ENCODE measurements around the gene VSIG1. TPM values are rescaled to one million over a fixed set of nuclear protein-coding genes. Genes with fewer than 3 reads are reported as not detected.
A peak's percentile ranks its signal among the peaks of the same experiment; 100 is the strongest.

The VSIG1 gene
- 1 to 10 TPM in 2 of 8 experiments, under 1 TPM in 3, not detected in 3; 0.21 to 4.5 (median 0.63) TPM for total RNA-seq

- 48 to 100% (median 74%) methylated on average over 1 to 10 of the region's 10 CpGs; no CpG with 5 or more reads in 5 of the 10 experiments for WGBS, 10 experiments
- ATAC-seq (replicated peaks in 6 of 8), result no peak
- H3K27ac ChIP-seq, result no peak within 1 kb of the TSS
- H3K4me3 ChIP-seq, result no peak within 1 kb of the TSS
- in situ Hi-C loops (cut with MboI; ENCODE audit: low pct_unique_long_range_greater_than_20kb in 2 of 9, low sequenced_read_pairs in 9 of 9, unreplicated experiment in 9 of 9), result no loop called here
- H3K4me1 ChIP-seq (replicated peaks in 1 of 2), result no peaks in the 10 kb centered on the region
Observed at GRCh38 chrX:108044554-108045256, at the start of gene VSIG1. Gene VSIG1 (plus strand): TSS chrX:108045065. CDS start chrX:108045131, 66 bp downstream.

- 0 to 8% methylated on average over 1 to 2 of the region's 6 CpGs; no CpG with 5 or more reads in 8 of the 10 experiments for WGBS, 10 experiments
Observed at GRCh38 chrX:107996124-107996523, 48.7 kb upstream of the VSIG1 start.

DNA sequence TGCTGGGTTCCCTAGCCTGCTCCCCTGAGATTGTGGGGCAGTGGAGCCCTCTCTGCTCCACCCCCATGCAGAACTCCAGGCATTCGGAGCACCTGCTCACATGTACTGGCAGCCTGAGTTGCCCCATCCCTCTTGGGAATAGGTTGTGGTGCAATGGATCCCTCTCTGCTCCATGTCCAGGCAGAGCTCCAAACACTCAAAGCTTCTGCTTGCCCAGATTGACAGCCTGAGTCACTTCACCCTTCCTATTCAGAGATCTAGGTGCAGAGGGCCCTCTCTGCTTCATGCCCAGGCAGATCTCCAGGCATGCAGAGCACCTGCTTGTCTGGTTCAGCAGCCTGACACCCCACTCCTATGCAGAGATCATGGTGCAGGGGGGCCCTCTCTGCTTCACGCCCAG lies 44.1 kb upstream of the VSIG1 start:
- WGBS, 10 experiments, result 40% methylated on average over 1 of the region's 2 CpGs; no CpG with 5 or more reads in 9 of the 10 experiments
- Histone ChIP-seq H3K4me1 (replicated peaks in 1 of 2) (no peaks in the 10 kb centered on the region), H3K4me3 (no peak overlapping the region), H3K27ac (no peak overlapping the region)
- ATAC-seq (replicated peaks in 6 of 8), result peak in 1 of 8 experiments; percentile 13
- in situ Hi-C loops (cut with MboI; ENCODE audit: low pct_unique_long_range_greater_than_20kb in 2 of 9, low sequenced_read_pairs in 9 of 9, unreplicated experiment in 9 of 9), result no loop called here

More at GRCh38 chrX:107996124-107996523, 48.7 kb upstream of the VSIG1 start:
- Histone ChIP-seq H3K4me1 (replicated peaks in 1 of 2) (no peaks in the 10 kb centered on the region), H3K4me3 (no peak overlapping the region), H3K27ac (no peak overlapping the region)
- in situ Hi-C loops (cut with MboI; ENCODE audit: low pct_unique_long_range_greater_than_20kb in 2 of 9, low sequenced_read_pairs in 9 of 9, unreplicated experiment in 9 of 9), result no loop called here
- ATAC-seq (replicated peaks in 6 of 8), result no peak

- Histone ChIP-seq H3K4me1 (replicated peaks in 1 of 2) (no peaks in the 10 kb centered on the region), H3K27ac (no peak overlapping the region), H3K4me3 (no peak overlapping the region)
- WGBS, 10 experiments, result 0 to 63% (median 32%) methylated on average over 2 to 5 of the region's 11 CpGs; no CpG with 5 or more reads in 4 of the 10 experiments
- in situ Hi-C loops (cut with MboI; ENCODE audit: low pct_unique_long_range_greater_than_20kb in 2 of 9, low sequenced_read_pairs in 9 of 9, unreplicated experiment in 9 of 9), result no loop called here
- ATAC-seq (replicated peaks in 6 of 8), result peak in 3 of 8 experiments; percentile 95 to 100 (median 98)
Observed at GRCh38 chrX:108001218-108001814, 43.5 kb upstream of the VSIG1 start.

- Histone ChIP-seq H3K4me1 (replicated peaks in 1 of 2) (no peaks in the 10 kb centered on the region), H3K27ac (no peak overlapping the region), H3K4me3 (no peak overlapping the region)
- WGBS, 10 experiments, result 20 to 100% (median 65%) methylated on average over 1 to 2 of the region's 4 CpGs; no CpG with 5 or more reads in 6 of the 10 experiments
- in situ Hi-C loops (cut with MboI; ENCODE audit: low pct_unique_long_range_greater_than_20kb in 2 of 9, low sequenced_read_pairs in 9 of 9, unreplicated experiment in 9 of 9), result no loop called here
- ATAC-seq (replicated peaks in 6 of 8), result no peak
Observed at GRCh38 chrX:108018656-108019381, 26.0 kb upstream of the VSIG1 start.

GRCh38 chrX:108019382-108019875 lies 25.4 kb upstream of the VSIG1 start:
- H3K27ac ChIP-seq, result no peak overlapping the region
- ATAC-seq (replicated peaks in 6 of 8), result no peak
- no peaks in the 10 kb centered on the region for H3K4me1 ChIP-seq (replicated peaks in 1 of 2)
- in situ Hi-C loops (cut with MboI; ENCODE audit: low pct_unique_long_range_greater_than_20kb in 2 of 9, low sequenced_read_pairs in 9 of 9, unreplicated experiment in 9 of 9), result no loop called here
- H3K4me3 ChIP-seq, result no peak overlapping the region
- WGBS, 10 experiments, result 17 to 70% methylated on average over 1 to 2 of the region's 3 CpGs; no CpG with 5 or more reads in 8 of the 10 experiments

GRCh38 chrX:108020631-108021030 lies 24.2 kb upstream of the VSIG1 start:
- in situ Hi-C loops (cut with MboI; ENCODE audit: low pct_unique_long_range_greater_than_20kb in 2 of 9, low sequenced_read_pairs in 9 of 9, unreplicated experiment in 9 of 9), result no loop called here
- no peak for ATAC-seq (replicated peaks in 6 of 8)
- Histone ChIP-seq H3K4me3 (no peak overlapping the region), H3K27ac (no peak overlapping the region), H3K4me1 (replicated peaks in 1 of 2) (no peaks in the 10 kb centered on the region)
- WGBS, 10 experiments, result 0 to 12% methylated on average over 1 to 2 of the region's 2 CpGs; no CpG with 5 or more reads in 8 of the 10 experiments

- H3K27ac ChIP-seq, result no peak overlapping the region
- H3K4me1 ChIP-seq (replicated peaks in 1 of 2), result no peaks in the 10 kb centered on the region
- WGBS, 10 experiments, result 42 to 43% methylated on average over 1 of the region's 1 CpG; no CpG with 5 or more reads in 8 of the 10 experiments
- no peak for ATAC-seq (replicated peaks in 6 of 8)
- in situ Hi-C loops (cut with MboI; ENCODE audit: low pct_unique_long_range_greater_than_20kb in 2 of 9, low sequenced_read_pairs in 9 of 9, unreplicated experiment in 9 of 9), result no loop called here
- no peak overlapping the region for H3K4me3 ChIP-seq
Observed at GRCh38 chrX:108022491-108023089, 22.3 kb upstream of the VSIG1 start.

DNA sequence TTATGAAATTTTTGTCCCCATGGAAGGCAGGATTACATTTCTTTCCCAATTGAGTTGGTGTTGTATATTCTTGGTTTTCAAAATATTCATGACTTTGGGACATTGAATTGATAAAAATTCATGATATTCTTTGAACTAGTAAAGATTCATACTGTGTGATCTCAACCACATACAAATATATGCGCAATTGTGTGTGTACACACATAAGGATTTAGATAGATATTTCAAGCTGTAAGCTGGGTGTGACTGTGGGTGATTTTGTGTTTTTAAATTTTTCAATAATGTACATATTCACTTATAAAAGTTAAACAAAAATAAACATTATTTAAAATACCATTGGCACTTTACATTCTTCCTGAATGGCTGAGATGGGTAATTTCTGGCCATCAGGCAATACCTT lies 19.5 kb upstream of the VSIG1 start:
- Histone ChIP-seq H3K4me3 (no peak overlapping the region), H3K4me1 (replicated peaks in 1 of 2) (no peaks in the 10 kb centered on the region), H3K27ac (no peak overlapping the region)
- in situ Hi-C loops (cut with MboI; ENCODE audit: low pct_unique_long_range_greater_than_20kb in 2 of 9, low sequenced_read_pairs in 9 of 9, unreplicated experiment in 9 of 9), result no loop called here
- WGBS, 10 experiments, result 73% methylated on average over 1 of the region's 1 CpG; no CpG with 5 or more reads in 9 of the 10 experiments
- peak in 3 of 8 experiments; percentile 45 to 78 (median 59) for ATAC-seq (replicated peaks in 6 of 8)

DNA sequence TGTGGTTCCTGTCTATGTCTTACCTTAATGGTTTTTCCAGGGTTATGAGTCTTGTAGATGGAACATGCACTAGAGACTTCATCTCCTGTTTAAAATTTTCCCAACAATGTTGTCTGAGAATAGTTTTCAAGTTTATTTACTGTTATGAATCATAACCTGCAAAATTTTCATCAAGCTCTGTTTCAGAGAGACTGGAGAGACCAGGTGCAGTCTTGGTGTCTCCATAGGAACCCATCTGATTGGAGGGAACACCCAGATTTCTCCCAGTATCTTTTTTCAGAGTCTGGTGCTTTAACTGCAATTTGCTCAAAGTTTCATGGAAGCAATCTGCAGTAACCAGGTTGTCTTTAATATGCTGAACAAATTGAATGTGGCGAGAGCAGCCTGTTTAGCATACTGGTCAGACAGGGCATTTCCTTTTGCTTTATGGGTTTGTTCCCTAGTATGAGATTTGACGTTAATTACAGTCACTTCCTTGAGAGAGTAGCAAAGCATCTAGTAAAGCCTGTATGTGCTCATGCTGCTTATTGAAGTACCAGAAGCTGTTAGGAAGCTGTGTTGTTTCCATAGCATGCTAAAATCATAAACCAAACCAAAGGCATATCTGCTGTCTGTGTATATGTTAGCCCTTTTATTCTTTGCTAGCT lies 18.8 kb upstream of the VSIG1 start:
- Histone ChIP-seq H3K4me1 (replicated peaks in 1 of 2) (no peaks in the 10 kb centered on the region), H3K27ac (no peak overlapping the region), H3K4me3 (no peak overlapping the region)
- peak in 3 of 8 experiments; percentile 54 to 73 (median 65) for ATAC-seq (replicated peaks in 6 of 8)
- WGBS, 10 experiments, result 83% methylated on average over 1 of the region's 2 CpGs; no CpG with 5 or more reads in 9 of the 10 experiments
- in situ Hi-C loops (cut with MboI; ENCODE audit: low pct_unique_long_range_greater_than_20kb in 2 of 9, low sequenced_read_pairs in 9 of 9, unreplicated experiment in 9 of 9), result no loop called here

GRCh38 chrX:108028854-108029253 lies 16.0 kb upstream of the VSIG1 start:
- in situ Hi-C loops (cut with MboI; ENCODE audit: low pct_unique_long_range_greater_than_20kb in 2 of 9, low sequenced_read_pairs in 9 of 9, unreplicated experiment in 9 of 9), result no loop called here
- no peak for ATAC-seq (replicated peaks in 6 of 8)
- H3K4me3 ChIP-seq, result no peak overlapping the region
- H3K4me1 ChIP-seq (replicated peaks in 1 of 2), result no peaks in the 10 kb centered on the region
- H3K27ac ChIP-seq, result no peak overlapping the region
- 50 to 86% (median 63%) methylated on average over 1 of the region's 1 CpG; no CpG with 5 or more reads in 7 of the 10 experiments for WGBS, 10 experiments

DNA sequence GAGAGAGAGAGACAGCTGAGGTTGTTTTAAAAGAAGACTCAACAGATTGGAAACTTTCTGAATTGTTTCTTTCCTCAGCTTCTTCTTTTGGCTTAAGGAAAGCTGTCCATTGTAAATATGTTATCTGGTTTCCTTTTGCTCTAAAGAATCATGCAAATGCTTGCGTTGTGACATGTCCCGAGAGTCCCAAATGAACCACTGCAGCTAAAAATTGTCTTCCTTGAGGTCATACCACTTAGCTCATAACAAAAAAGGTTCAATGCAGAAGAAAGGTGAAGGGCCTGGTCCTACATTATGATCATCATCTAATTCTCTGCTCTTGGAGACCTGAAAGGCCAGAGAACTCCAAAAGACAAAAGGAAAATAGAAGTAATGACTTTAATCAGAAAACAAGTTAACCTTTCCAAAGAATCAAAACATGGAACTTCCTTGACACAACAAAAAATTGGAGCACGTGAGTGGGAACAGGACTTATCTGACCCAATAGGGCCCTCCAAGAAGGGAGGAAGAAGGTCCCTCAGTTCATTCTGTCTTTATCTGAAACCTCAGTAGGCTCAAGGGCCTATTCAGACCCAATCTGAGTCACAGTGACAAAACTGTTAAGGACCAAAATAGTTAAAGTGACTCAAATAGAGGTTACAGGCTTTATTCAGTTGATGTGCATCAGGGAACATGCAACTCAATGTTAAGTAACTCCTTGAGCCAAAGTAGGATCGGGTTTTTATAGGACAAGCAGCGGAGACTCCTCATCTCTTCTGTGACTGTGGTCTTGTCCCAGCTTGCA lies 14.7 kb upstream of the VSIG1 start:
- in situ Hi-C loops (cut with MboI; ENCODE audit: low pct_unique_long_range_greater_than_20kb in 2 of 9, low sequenced_read_pairs in 9 of 9, unreplicated experiment in 9 of 9), result no loop called here
- ATAC-seq (replicated peaks in 6 of 8), result no peak
- WGBS, 10 experiments, result 31 to 100% (median 92%) methylated on average over 1 to 5 of the region's 5 CpGs; no CpG with 5 or more reads in 2 of the 10 experiments

More for the DNA sequence above, 14.7 kb upstream of the VSIG1 start:
- no peaks in the 10 kb centered on the region for H3K4me1 ChIP-seq (replicated peaks in 1 of 2)
- no peak overlapping the region for H3K4me3 ChIP-seq
- H3K27ac ChIP-seq, result no peak overlapping the region

All from motor neuron (in vitro differentiated cells).